Measurements from ENCODE around the gene AQP3. TPM values are rescaled to one million over a fixed set of nuclear protein-coding genes. Genes with fewer than 3 reads are reported as not detected.

The AQP3 gene
- total and polyA plus RNA-seq, 2 experiments from 2014 or later, result 97.1 to 123 TPM

DNA sequence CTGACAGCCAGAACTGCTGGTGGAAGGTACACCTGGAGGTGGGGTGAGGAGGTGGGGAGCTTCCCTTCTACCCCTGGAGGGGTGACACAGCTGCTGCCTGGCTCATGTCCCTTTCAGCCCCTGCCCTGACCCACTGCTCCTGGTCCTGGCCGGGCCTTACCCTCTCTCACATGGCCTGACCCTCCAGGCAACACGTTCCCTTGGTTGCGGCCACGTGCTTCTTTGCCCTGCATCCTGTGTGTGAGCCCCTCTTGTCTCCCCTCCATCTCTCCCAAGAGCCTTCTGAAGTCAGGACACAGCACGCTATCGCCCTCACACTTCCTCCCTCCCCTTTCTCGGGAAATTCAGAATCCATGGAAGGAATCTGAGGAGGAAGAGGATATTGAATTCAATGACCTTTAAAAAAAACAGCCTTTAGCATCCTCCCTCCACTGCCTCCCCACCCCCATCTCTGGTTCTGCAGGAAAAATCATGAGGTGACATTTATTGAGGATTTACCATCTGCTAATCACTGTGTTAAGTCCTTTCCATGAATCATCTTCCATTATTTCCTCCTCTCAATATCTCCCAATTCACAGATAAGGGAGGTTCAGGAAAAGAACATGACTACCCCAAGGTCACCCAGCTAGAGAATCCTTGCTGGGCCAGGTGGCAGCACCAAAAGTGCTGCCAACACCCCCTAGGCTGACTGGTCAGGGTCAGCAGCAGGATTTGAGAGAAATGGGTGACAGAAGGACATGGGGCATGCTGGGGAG lies 8.3 kb downstream of the AQP3 start:
- no peaks in the 10 kb centered on the region for H3K9me2 ChIP-seq (replicated peaks; ENCODE audit: insufficient read depth)
- H3K9me3 ChIP-seq (ENCODE audit: low read depth), result no peaks in the 10 kb centered on the region
- DNase-seq (ENCODE audit: low spot score), result no peak
- H3K79me2 ChIP-seq, result no peaks in the 10 kb centered on the region
- H4K20me1 ChIP-seq (ENCODE audit: insufficient read depth, poor library complexity, severe bottlenecking), result no peaks in the 10 kb centered on the region
- TF ChIP-seq, protein P1, sequence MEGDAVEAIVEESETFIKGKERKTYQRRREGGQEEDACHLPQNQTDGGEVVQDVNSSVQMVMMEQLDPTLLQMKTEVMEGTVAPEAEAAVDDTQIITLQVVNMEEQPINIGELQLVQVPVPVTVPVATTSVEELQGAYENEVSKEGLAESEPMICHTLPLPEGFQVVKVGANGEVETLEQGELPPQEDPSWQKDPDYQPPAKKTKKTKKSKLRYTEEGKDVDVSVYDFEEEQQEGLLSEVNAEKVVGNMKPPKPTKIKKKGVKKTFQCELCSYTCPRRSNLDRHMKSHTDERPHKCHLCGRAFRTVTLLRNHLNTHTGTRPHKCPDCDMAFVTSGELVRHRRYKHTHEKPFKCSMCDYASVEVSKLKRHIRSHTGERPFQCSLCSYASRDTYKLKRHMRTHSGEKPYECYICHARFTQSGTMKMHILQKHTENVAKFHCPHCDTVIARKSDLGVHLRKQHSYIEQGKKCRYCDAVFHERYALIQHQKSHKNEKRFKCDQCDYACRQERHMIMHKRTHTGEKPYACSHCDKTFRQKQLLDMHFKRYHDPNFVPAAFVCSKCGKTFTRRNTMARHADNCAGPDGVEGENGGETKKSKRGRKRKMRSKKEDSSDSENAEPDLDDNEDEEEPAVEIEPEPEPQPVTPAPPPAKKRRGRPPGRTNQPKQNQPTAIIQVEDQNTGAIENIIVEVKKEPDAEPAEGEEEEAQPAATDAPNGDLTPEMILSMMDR (IDR thresholded peaks at IDR 0.05; ENCODE audit: poor library complexity), result no peak
- no peak for TF ChIP-seq EZH2phosphoT487 (IDR thresholded peaks at IDR 0.05; ENCODE audit: low read depth, severe bottlenecking, unreplicated experiment)
- TF ChIP-seq EZH2 (IDR thresholded peaks at IDR 0.05; ENCODE audit: borderline replicate concordance), result no peak
- WGBS (ENCODE audit: low lambda C conversion rate, missing lambda C conversion rate), result 67% methylated on average over 7 of the region's 7 CpGs
- peaks cover 21% of the 10 kb centered on the region for H3K4me1 ChIP-seq (ENCODE audit: insufficient read depth)
- H3K4me3 ChIP-seq, result no peak overlapping the region
- no peaks in the 10 kb centered on the region for H3K27me3 ChIP-seq
- no peak overlapping the region for H3K27ac ChIP-seq
- no peaks in the 10 kb centered on the region for H3K36me3 ChIP-seq (replicated peaks; ENCODE audit: insufficient read depth, low read depth)
- no peak overlapping the region for H2AFZ ChIP-seq
- no peak overlapping the region for H3K4me2 ChIP-seq

DNA sequence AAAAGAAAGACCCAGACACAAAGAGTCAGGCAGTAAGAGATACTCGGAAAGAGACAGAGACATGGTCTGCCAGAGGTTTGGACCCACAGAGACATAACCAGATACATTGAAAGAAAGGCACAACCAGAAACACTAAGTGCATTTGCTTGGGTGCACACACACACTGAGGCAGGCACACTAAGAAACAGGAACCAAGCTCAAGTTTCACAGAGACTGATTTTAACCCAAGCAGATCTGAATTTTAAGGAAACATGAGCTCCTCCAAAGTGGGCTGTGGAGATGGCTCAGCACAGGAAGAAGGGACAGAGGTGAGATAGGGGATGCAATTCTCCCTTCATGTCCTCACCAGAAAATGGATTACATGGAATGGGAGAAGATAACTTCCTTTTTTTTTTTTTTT lies 9.5 kb downstream of the AQP3 start:
- H3K27ac ChIP-seq, result no peak overlapping the region

DNA sequence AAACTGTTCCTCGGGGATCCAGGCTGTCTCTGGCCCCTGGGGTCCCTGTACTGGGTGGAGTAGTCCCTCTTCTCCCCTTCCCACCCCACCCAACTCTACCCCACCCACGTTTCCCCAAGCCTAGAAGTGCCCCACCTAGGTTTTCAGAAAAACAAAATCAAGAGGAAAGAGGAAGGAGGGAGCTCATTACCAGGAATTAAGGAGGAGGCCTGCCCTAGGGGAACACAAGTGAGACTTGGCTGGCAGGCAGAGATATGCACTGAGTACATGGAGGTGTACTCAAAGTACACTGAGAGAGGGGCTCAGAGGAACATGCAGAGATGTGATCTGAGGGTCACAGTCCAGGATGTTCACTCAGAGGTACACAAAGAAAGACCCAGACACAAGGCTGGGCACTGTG lies 10.2 kb downstream of the AQP3 start:
- Histone ChIP-seq H3K4me1 (ENCODE audit: insufficient read depth) (peaks cover 21% of the 10 kb centered on the region), H3K4me2 (no peak overlapping the region), H3K36me3 (replicated peaks; ENCODE audit: insufficient read depth, low read depth) (no peaks in the 10 kb centered on the region), H3K9me2 (replicated peaks; ENCODE audit: insufficient read depth) (no peaks in the 10 kb centered on the region), H2AFZ (no peak overlapping the region), H3K4me3 (no peak overlapping the region), H3K27ac (no peak overlapping the region), H4K20me1 (ENCODE audit: insufficient read depth, poor library complexity, severe bottlenecking) (no peaks in the 10 kb centered on the region), H3K27me3 (no peaks in the 10 kb centered on the region), H3K9me3 (ENCODE audit: low read depth) (no peaks in the 10 kb centered on the region), H3K79me2 (no peaks in the 10 kb centered on the region)
- no peak for DNase-seq (ENCODE audit: low spot score)
- 81% methylated on average over 2 of the region's 2 CpGs for WGBS (ENCODE audit: low lambda C conversion rate, missing lambda C conversion rate)
- TF ChIP-seq EZH2phosphoT487 (IDR thresholded peaks at IDR 0.05; ENCODE audit: low read depth, severe bottlenecking, unreplicated experiment) (no peak), EZH2 (IDR thresholded peaks at IDR 0.05; ENCODE audit: borderline replicate concordance) (no peak)
- TF ChIP-seq, protein P1 (IDR thresholded peaks at IDR 0.05; ENCODE audit: poor library complexity), result no peak

More for the DNA sequence above, 9.5 kb downstream of the AQP3 start:
- TF ChIP-seq, protein P1 (IDR thresholded peaks at IDR 0.05; ENCODE audit: poor library complexity), result no peak
- no peak for TF ChIP-seq EZH2phosphoT487 (IDR thresholded peaks at IDR 0.05; ENCODE audit: low read depth, severe bottlenecking, unreplicated experiment)
- TF ChIP-seq EZH2 (IDR thresholded peaks at IDR 0.05; ENCODE audit: borderline replicate concordance), result no peak
- Histone ChIP-seq H3K4me2 (no peak overlapping the region), H3K27me3 (no peaks in the 10 kb centered on the region), H4K20me1 (ENCODE audit: insufficient read depth, poor library complexity, severe bottlenecking) (no peaks in the 10 kb centered on the region), H3K4me3 (no peak overlapping the region), H3K4me1 (ENCODE audit: insufficient read depth) (peaks cover 21% of the 10 kb centered on the region), H3K36me3 (replicated peaks; ENCODE audit: insufficient read depth, low read depth) (no peaks in the 10 kb centered on the region), H3K9me3 (ENCODE audit: low read depth) (no peaks in the 10 kb centered on the region), H2AFZ (no peak overlapping the region), H3K9me2 (replicated peaks; ENCODE audit: insufficient read depth) (no peaks in the 10 kb centered on the region), H3K79me2 (no peaks in the 10 kb centered on the region)
- whole genome bisulfite sequencing (ENCODE audit: low lambda C conversion rate, missing lambda C conversion rate), result 100% methylated on average over 1 of the region's 1 CpG
- DNase-seq (ENCODE audit: low spot score), result no peak
